ENCODE results near the gene UBE3C. TPM values are rescaled to one million over a fixed set of nuclear protein-coding genes. Genes with fewer than 3 reads are reported as not detected.

UBE3C gene
- total and polyA plus RNA-seq, 11 donors, result 11.0 to 57.5 (median 48.1) TPM

DNA sequence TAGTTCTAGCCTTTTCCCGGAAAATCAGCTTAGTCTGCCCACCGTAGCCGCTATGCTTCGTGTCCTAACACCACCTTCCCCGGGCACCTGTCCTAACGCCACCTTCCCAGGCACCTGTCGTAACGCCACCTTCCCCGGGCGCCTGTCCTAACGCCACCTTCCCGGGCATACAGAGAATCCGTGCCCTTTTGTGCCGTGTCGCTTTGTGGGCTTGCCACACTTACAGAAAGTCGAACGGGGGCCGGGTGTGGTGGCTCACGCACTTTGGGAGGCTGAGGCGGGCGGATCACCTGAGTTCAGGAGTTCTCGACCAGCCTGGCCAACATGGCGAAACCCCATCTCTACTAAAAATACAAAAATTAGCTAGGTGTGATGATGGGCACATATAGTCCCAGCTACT lies 124.4 kb downstream of the UBE3C start:
- Histone ChIP-seq H3K4me3 (no peak overlapping the region), H3K27ac (no peak overlapping the region), H3K27me3 (no peaks in the 10 kb centered on the region), H3K9me3 (no peaks in the 10 kb centered on the region), H3K4me1 (peaks cover 0 to 8% (median 0%) of the 10 kb centered on the region in 12 donors), H3K36me3 (peaks cover 3 to 95% (median 76%) of the 10 kb centered on the region in 9 donors)
- TF ChIP-seq, protein P1, sequence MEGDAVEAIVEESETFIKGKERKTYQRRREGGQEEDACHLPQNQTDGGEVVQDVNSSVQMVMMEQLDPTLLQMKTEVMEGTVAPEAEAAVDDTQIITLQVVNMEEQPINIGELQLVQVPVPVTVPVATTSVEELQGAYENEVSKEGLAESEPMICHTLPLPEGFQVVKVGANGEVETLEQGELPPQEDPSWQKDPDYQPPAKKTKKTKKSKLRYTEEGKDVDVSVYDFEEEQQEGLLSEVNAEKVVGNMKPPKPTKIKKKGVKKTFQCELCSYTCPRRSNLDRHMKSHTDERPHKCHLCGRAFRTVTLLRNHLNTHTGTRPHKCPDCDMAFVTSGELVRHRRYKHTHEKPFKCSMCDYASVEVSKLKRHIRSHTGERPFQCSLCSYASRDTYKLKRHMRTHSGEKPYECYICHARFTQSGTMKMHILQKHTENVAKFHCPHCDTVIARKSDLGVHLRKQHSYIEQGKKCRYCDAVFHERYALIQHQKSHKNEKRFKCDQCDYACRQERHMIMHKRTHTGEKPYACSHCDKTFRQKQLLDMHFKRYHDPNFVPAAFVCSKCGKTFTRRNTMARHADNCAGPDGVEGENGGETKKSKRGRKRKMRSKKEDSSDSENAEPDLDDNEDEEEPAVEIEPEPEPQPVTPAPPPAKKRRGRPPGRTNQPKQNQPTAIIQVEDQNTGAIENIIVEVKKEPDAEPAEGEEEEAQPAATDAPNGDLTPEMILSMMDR (IDR thresholded peaks at IDR 0.05), result no peak
- no peak for TF ChIP-seq POLR2A (IDR thresholded peaks at IDR 0.05)
- DNase-seq, result no peak
- WGBS, 4 donors, result 95 to 97% (median 96%) methylated on average over 23 of the region's 23 CpGs
- ATAC-seq, result no peak
- intact Hi-C loops (cut with DNase I), result no loop called here

DNA sequence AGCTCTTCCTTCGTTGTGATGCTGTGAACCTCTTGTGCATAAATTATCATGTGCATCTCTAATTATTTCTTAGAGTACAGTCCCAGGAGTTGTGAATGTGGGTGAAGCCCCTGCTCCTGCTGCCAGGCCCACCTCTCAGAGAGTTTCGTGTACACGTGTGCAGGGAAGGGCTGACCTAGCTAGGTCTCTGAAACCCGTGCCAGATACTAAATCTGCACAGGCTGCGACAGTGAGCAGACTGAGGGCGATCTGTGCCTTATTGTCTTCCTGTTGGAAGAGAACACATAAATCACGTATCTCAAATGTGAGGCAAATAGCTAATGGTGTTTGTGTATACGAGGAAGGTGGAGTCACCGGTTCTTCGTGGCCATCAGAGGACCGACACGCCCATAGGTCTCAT lies 126.3 kb downstream of the UBE3C start:
- ATAC-seq (no peak), DNase-seq (no peak)
- H3K9me3 ChIP-seq, result no peaks in the 10 kb centered on the region
- H3K4me3 ChIP-seq, result no peak overlapping the region
- H3K27me3 ChIP-seq, result no peaks in the 10 kb centered on the region
- no peak overlapping the region for H3K27ac ChIP-seq
- intact Hi-C loops (cut with DNase I), result no loop called here
- no peak for TF ChIP-seq POLR2A (IDR thresholded peaks at IDR 0.05)
- TF ChIP-seq, protein P1 (IDR thresholded peaks at IDR 0.05), result no peak
- WGBS, 4 donors, result 94 to 95% (median 94%) methylated on average over 12 of the region's 12 CpGs
- peaks cover 3 to 95% (median 75%) of the 10 kb centered on the region in 9 donors for H3K36me3 ChIP-seq
- H3K4me1 ChIP-seq, result peaks cover 0 to 11% (median 0%) of the 10 kb centered on the region in 12 donors

DNA sequence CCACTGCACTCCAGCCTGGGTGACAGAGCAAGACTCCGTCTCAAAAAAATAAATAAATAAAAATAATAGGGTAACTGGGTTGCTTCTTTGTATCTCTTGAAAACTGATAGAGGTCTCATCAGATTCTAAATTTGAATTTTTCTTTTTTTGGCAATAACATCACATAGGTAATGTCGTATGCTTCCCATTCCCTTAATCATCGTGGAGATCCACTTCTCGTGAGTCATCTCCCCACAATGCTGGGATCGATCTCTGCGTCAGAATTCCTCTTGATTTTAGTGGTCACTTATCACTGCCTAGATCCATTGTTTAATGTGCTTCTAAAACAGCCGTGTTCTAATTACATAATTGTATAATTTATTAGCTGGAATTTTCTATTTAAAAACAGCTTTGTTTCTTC lies 127.5 kb downstream of the UBE3C start:
- H3K4me3 ChIP-seq, result no peak overlapping the region
- no peaks in the 10 kb centered on the region for H3K9me3 ChIP-seq
- DNase-seq (no peak), ATAC-seq (no peak)
- H3K4me1 ChIP-seq, result peaks cover 0 to 11% (median 0%) of the 10 kb centered on the region in 12 donors
- intact Hi-C loops (cut with DNase I), result no loop called here
- H3K27ac ChIP-seq, result no peak overlapping the region
- H3K27me3 ChIP-seq, result no peaks in the 10 kb centered on the region
- TF ChIP-seq, protein P1 (IDR thresholded peaks at IDR 0.05), result no peak
- no peak for TF ChIP-seq POLR2A (IDR thresholded peaks at IDR 0.05)
- 94 to 96% (median 95%) methylated on average over 7 of the region's 7 CpGs for WGBS, 4 donors
- peaks cover 3 to 95% (median 73%) of the 10 kb centered on the region in 9 donors for H3K36me3 ChIP-seq

DNA sequence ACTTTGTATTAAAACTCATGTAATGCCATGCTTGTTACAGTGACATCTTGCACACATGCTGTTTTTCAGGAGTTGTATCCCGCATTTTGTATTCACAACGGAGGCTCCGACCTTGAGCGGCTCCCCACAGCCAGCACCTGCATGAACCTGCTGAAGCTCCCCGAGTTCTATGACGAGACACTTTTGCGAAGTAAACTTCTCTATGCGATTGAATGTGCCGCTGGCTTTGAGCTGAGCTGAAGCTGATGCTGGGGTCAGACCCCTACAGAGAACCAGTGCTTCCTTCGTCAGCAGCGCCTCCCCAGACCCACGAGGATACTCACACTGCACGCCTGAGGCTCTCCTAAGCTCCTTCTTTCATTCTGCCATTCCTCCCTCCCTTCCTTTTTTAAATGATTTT lies 128.8 kb downstream of the UBE3C start:
- H3K27ac ChIP-seq, result no peak overlapping the region
- 89 to 95% (median 93%) methylated on average over 13 of the region's 13 CpGs for WGBS, 4 donors
- peaks cover 3 to 86% (median 74%) of the 10 kb centered on the region in 9 donors for H3K36me3 ChIP-seq
- no peak for DNase-seq
- no peak for TF ChIP-seq POLR2A (IDR thresholded peaks at IDR 0.05)
- TF ChIP-seq, protein P1 (IDR thresholded peaks at IDR 0.05), result no peak
- H3K9me3 ChIP-seq, result no peaks in the 10 kb centered on the region
- H3K4me3 ChIP-seq, result no peak overlapping the region
- intact Hi-C loops (cut with DNase I), result no loop called here
- H3K27me3 ChIP-seq, result no peaks in the 10 kb centered on the region
- no peak for ATAC-seq
- peaks cover 0 to 17% (median 6%) of the 10 kb centered on the region in 12 donors for H3K4me1 ChIP-seq
